DND-41 (cell line): ENCODE results near the gene PDIA2.

Experiments used
- CTCF ChIP-seq: IDR thresholded peaks from 2 replicates; pipeline ENCODE4 v1.5.1; 2012; ENCODE audit warnings: borderline replicate concordance, low read length, moderate library complexity, mild to moderate bottlenecking; ENCODE audit not compliant: poor library complexity, severe bottlenecking; ENCODE audit errors: extremely low read depth
- EZH2 ChIP-seq: IDR thresholded peaks from 3 replicates; pipeline ENCODE4 v1.6.1; 2012; ENCODE audit warnings: borderline replicate concordance, low read depth, mild to moderate bottlenecking, moderate library complexity, low read length, inconsistent platforms; ENCODE audit not compliant: severe bottlenecking

DNA sequence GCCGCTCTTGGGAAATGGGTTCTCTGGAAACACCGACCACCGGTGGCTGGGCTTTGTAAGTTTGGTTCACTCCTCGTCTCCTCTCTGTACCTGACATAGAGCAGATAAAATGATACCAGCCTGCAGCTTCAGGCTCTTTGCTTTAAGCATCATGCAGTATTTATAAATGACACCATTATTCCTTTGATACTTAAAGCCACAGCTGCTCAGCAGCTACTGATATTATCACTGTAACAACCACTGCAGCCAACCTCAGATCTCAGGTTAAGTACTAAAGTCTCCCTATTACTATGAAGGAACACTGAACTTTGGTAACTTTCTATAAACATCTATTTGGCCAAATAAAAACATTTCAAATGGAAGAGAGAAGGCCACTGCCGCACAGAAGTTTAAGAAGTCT, 34.6 kb downstream of the PDIA2 start:
- no peak for TF ChIP-seq CTCF
- TF ChIP-seq EZH2: no peak
